GM21717 (cell line): Measurements from ENCODE around the gene NBPF6.
"Not testable (repeated sequence)": the region's sequence is repeated elsewhere in the genome, so short reads cannot be mapped to it uniquely, and the experiment has no call there.

Experiments used
- ATAC-seq: cut with Tn5 transposase; IDR thresholded peaks from one replicate; pipeline ENCODE4 v1.9.1; 2021; ENCODE audit warnings: mild to moderate bottlenecking, moderate library complexity; ENCODE audit not compliant: unreplicated experiment

Gene NBPF6

DNA sequence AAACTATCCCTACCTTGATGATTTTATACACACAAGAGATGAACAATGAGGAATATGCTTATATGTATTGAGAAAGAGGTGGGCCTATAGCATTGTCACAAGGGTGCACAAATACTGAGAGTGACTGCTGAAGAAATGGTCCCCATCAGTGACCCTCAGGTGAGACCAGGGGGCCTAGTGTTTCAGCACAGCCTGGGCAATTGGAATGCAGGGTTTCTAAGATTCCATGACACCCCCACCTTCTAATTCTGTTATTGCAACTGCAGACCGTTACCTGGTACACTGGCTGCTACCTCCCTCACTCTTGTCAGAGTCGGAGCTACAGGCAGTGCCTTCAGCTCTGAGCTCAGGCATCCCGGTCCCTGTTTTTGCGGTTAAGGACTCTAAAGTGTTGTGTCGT lies at the start of gene NBPF6:
TSS of gene NBPF6 (plus strand) at position 301 of the 400 bp plus-strand sequence. CDS start 259 bp downstream, outside the sequence.
- ATAC-seq, result not testable (repeated sequence)

DNA sequence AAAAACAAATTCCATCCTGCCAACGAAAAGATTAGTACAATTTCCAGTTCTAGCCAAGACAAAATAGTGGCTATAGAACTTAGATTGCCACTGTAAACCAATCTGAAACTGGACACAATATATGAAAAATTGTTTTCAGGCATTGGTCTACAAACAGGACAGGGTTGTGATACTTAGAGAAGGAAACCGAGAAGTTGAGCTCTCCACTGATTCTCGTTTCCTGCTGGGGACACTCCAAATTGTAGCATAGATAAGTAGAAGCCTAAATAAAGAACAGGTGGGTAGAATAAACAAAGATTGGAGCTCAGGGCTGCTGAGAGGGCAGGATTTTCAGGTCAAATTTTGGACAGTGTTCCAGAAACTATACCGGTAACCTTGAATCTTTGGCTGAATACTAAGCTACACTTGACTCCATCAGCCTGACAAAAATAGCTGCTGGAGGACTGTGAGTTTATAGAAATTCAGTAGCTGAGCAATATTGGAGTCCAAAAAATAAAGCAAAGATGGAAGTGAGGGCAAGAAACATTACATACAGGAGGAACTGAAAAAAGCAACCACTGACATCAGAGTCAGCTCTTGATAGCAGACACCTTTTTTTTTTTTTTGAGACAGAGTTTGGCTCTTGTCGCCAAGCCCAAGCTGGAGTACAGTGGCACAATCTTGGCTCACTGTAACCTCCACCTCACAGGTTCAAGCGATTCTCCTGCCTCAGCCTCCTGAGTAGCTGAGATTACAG lies 38.9 kb upstream of the NBPF6 start:
- ATAC-seq, result not testable (repeated sequence)

DNA sequence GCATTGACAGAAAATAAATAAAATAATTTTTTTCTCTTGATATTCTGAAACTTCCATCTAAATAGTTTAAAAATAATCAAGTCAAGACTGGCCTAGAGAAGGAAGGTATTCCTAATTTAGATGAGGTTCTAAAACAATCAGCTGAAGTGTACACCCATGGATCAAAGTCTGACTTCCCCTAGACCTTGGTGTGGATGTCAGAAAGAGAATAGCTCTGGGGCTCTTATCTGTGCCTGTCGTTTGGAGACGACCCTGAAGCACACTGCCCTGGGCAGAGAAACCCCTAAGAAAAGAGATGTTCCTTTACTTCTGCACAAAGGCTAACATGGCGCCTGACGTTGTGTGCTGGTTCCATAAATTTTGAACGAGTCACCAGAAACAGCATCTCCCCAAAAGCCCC lies 30.0 kb upstream of the NBPF6 start:
- ATAC-seq, result not testable (repeated sequence)

GRCh38 chr1:108421061-108421916 lies 28.9 kb upstream of the NBPF6 start:
- ATAC-seq, result not testable (repeated sequence)

- not testable (repeated sequence) for ATAC-seq
Measured at GRCh38 chr1:108426877-108427276, 23.3 kb upstream of the NBPF6 start.

DNA sequence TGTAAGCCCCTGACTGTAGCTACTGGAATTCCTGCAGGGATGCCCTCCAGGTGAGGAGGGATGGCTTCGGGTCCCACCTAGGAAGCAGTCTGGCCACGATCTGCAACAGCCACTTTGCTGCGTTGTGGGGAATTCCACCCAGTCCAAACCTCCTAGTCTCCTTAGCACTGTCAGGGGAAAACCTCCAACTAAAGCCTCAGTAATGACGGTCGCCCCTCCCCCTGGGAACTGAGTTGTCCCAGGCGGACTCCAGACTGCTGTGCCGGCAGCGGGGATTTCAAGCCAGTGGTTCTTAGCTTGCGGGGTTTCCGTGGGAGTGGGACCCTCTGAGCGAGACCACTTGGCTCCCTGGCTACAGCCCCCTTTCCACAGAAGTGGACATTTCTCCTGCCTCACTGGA lies 18.1 kb upstream of the NBPF6 start:
- ATAC-seq, result not testable (repeated sequence)

- ATAC-seq, result not testable (repeated sequence)
Measured at GRCh38 chr1:108433404-108433803, 16.7 kb upstream of the NBPF6 start.

- not testable (repeated sequence) for ATAC-seq
Measured at GRCh38 chr1:108438536-108438935, 11.6 kb upstream of the NBPF6 start.

DNA sequence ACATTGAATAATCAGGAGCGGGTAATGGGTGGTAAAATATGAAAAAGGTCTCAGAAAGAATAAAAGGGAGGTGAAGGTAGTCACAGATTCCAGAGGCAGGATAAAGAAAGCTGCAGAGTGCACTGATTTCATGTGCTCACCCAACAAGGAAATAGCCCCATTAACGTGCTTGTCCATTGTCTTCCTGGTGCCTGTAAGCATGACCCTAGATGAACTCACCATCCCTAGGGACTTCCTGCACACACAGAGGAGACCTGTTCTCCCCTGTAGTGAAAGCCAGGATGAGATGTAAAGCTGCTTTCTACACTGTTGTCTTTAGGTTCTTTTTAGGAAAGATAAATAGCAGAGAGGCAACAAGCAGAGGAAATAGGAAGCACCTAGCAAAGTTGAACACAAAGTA lies 4.4 kb downstream of the NBPF6 start:
- ATAC-seq, result not testable (repeated sequence)

- not testable (repeated sequence) for ATAC-seq
Measured at GRCh38 chr1:108458661-108459060, 8.5 kb downstream of the NBPF6 start.

- not testable (repeated sequence) for ATAC-seq
Measured at GRCh38 chr1:108461758-108462157, 11.6 kb downstream of the NBPF6 start.

- not testable (repeated sequence) for ATAC-seq
Measured at GRCh38 chr1:108463962-108464361, 13.8 kb downstream of the NBPF6 start.

- ATAC-seq, result not testable (repeated sequence)
Measured at GRCh38 chr1:108466166-108466565, 16.0 kb downstream of the NBPF6 start.

GRCh38 chr1:108467155-108467554 lies 17.0 kb downstream of the NBPF6 start:
- ATAC-seq, result not testable (repeated sequence)

DNA sequence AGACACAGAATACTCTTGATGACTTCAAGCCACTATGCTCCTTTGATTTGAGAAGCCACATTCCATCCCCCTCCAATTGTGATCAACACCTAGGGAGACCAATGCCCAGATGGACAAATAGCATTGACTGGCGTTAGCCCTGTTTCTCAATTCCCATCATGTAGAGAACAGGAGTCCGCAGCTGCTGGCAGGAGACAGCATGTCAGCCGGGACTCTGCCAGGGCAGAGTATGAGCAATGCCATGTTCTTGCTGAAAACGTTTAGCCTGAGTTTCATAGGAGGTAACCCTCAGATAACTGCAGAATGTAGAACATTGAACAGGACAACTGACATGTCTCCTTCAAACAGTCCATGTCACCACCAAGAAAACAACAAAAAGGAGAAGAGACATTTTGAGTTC lies 20.6 kb downstream of the NBPF6 start:
- not testable (repeated sequence) for ATAC-seq

- ATAC-seq, result not testable (repeated sequence)
Measured at GRCh38 chr1:108474516-108474915, 24.4 kb downstream of the NBPF6 start.

DNA sequence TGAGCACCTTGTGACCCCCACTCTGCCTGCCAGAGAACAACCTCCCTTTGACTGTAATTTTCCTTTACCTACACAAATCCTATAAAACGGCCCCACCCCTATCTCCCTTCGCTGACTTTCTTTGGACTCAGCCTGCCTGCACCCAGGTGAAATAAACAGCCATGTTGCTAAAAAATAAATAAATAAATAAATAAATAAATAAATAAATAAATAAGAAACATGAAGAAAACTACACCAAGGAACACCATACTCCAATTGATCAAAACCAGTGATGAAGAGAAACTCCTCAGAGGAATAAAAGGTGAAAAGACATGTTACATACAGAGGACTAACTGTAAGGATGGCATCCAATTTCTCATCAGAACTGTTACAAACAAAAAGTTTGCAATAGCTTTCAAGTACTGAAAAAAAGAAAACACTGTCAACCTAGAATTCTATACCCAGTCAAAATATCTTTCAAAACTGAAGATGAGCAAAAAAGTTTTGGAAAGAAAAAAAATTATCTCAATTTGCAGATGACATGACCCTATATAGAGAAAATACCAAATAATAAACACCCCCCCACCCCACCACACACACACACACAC lies 28.4 kb downstream of the NBPF6 start:
- ATAC-seq, result no peak

GRCh38 chr1:108482708-108483107 lies 32.6 kb downstream of the NBPF6 start:
- ATAC-seq, result no peak

DNA sequence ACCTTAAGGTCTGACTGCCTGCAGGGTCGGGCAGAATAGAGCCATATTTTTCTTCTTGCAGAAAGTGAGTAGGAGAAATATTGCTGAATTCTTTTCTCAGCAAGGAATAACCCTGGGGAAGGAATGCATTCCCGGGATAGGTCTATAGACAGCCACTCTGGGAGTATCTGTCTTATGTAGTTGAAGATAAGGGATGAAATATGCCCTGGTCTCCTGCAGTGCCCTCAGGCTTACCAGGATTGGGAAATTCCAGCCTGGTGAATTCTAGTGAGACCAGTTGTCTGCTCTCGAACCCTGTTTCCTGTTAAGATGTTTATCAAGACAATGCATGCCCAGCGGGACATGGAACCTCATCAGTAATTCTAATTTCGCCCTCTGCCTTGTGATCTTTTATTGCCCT lies 35.8 kb downstream of the NBPF6 start:
- ATAC-seq, result not testable (repeated sequence)

DNA sequence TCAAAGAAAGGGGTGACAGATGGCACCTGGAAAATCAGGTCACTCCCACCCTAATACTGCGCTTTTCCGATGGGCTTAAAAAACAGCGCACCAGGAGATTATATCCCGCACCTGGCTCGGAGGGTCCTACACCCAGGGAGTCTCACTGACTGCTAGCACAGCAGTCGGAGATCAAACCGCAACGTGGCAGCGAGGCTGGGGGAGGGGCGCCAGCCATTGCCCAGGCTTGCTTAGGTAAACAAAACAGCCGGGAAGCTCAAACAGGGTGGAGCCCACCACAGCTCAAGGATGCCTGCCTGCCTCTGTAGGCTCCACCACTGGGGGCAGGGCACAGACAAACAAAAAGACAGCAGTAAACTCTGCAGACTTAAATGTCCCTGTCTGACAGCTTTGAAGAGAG lies 36.6 kb downstream of the NBPF6 start:
- not testable (repeated sequence) for ATAC-seq

DNA sequence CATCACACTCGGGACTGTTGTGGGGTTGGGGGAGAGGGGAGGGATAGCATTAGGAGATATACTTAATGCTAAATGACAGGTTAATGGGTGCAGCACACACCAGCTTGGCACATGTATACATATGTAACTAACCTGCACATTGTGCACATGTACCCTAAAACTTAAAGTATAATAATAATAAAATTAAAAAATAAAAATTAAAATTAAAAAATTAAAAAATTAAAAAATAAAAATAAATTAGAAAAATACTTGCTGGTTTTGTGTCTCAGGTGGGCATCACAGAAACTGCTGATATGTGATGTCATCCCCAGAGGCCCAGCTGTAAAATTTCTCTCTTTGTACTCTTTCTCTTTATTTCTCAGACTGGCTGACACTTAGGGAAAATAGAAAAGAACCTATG lies 44.9 kb downstream of the NBPF6 start:
- ATAC-seq, result not testable (repeated sequence)
